A549 (cell line): ENCODE results near the gene SMS. TPM values are rescaled to one million over a fixed set of nuclear protein-coding genes. Genes with fewer than 3 reads are reported as not detected.
A peak's percentile ranks its signal among the peaks of the same experiment; 100 is the strongest.

Experiments used
- ATAC-seq, 2 experiments: fragments of 200-7000 bp in 1 of 2; fragments of >200 bp in 1 of 2; cut with Nextera tagmentation in 1 of 2; cut with Tn5 transposase in 1 of 2; 3 replicates each; pipeline versions ENCODE4 v1.8.0 to v1.9.1; 2018 to 2020; ENCODE audit warnings: mild to moderate bottlenecking in 1 of 2, moderate library complexity in 1 of 2
- CTCF ChIA-PET: fragments of 300-600 bp; sonication (Branson Sonifier 250); formaldehyde crosslinking; extraction: SDS; loops from one replicate; lab custom pipeline; 2021; ENCODE audit warnings: antibody characterized with exemption, inconsistent platforms; lab: Yijun Ruan, JAX
- POLR2A ChIA-PET: fragments of 350-600 bp; formaldehyde crosslinking; extraction: SDS; loops from one replicate; lab custom pipeline; 2021; ENCODE audit warnings: antibody characterized with exemption, inconsistent platforms; lab: Yijun Ruan, JAX
- DNase-seq, 2 experiments: peaks; one replicate each; pipeline versions ENCODE4 v3.0.0 to v3.0.0-alpha.2; 2011 to 2016; ENCODE audit warnings: low read depth in 1 of 2, low spot score in 1 of 2
- FAIRE-seq: peaks from 2 replicates; lab custom pipeline; 2011; peaks lifted over from hg19 to GRCh38; lab: Jason Lieb, UNC
- H3K27ac ChIP-seq, 2 experiments: fragments of >200 bp; sonication (Bioruptor Twin); formaldehyde crosslinking; 3 replicates each; pipeline ENCODE4 v1.5.1; 2016 to 2017
- H3K4me1 ChIP-seq: fragments of >200 bp; sonication (Bioruptor Twin); formaldehyde crosslinking; 3 replicates; pipeline ENCODE4 v1.6.1; 2016
- H3K4me2 ChIP-seq: fragments of >200 bp; sonication (Bioruptor Twin); formaldehyde crosslinking; 3 replicates; pipeline ENCODE4 v1.6.1; 2016
- H3K4me3 ChIP-seq: fragments of >200 bp; sonication (Bioruptor Twin); formaldehyde crosslinking; 3 replicates; pipeline ENCODE4 v1.5.1; 2016
- H3K9me3 ChIP-seq: fragments of >200 bp; sonication (Bioruptor Twin); formaldehyde crosslinking; 3 replicates; pipeline ENCODE4 v1.6.1; 2016
- CBX8 ChIP-seq: fragments of 200-600 bp; sonication (generic); IDR thresholded peaks from 2 replicates; pipeline ENCODE4 v1.6.1; 2016
- CEBPB ChIP-seq, 2 experiments: fragments of >200 bp in 1 of 2; sonication (Bioruptor Twin) in 1 of 2; formaldehyde crosslinking in 1 of 2; IDR thresholded peaks; 2 replicates each; pipeline ENCODE4 v1.6.1; 2012 to 2016
- CHD4 ChIP-seq: fragments of 200-600 bp; sonication (generic); IDR thresholded peaks from 2 replicates; pipeline ENCODE4 v1.6.1; 2016; ENCODE audit warnings: antibody characterized with exemption, mild to moderate bottlenecking, borderline replicate concordance
- EHF ChIP-seq: fragments of 250-450 bp; sonication (Bioruptor Pico); IDR thresholded peaks from 2 replicates; pipeline ENCODE4 v1.5.0; 2020; ENCODE audit warnings: mild to moderate bottlenecking
- EHMT2 ChIP-seq: fragments of 200-600 bp; sonication (generic); IDR thresholded peaks from 2 replicates; pipeline ENCODE4 v1.6.1; 2016; ENCODE audit warnings: antibody characterized with exemption, low read depth, mild to moderate bottlenecking, moderate library complexity
- FOSB ChIP-seq: fragments of 250-450 bp; sonication (Bioruptor Pico); IDR thresholded peaks from 2 replicates; pipeline ENCODE4 v1.5.0; 2020; ENCODE audit warnings: mild to moderate bottlenecking, moderate library complexity
- FOSL2 ChIP-seq, 2 experiments: fragments of 450-650 bp in 1 of 2; fragments of >200 bp in 1 of 2; sonication (Bioruptor Twin) in 1 of 2; formaldehyde crosslinking; IDR thresholded peaks; 2 replicates each; pipeline versions ENCODE4 v1.5.0 to v1.6.1; 2016 to 2020; ENCODE audit warnings: mild to moderate bottlenecking in 1 of 2, moderate library complexity in 1 of 2
- FOXS1 ChIP-seq: fragments of 250-450 bp; sonication (Bioruptor Pico); IDR thresholded peaks from 2 replicates; pipeline ENCODE4 v1.5.0; 2020; ENCODE audit warnings: mild to moderate bottlenecking, moderate library complexity
- GATA3 ChIP-seq: IDR thresholded peaks from 2 replicates; pipeline ENCODE4 v1.6.1; 2012; ENCODE audit warnings: borderline replicate concordance
- HOXB13 ChIP-seq: fragments of 250-450 bp; sonication (Bioruptor Pico); IDR thresholded peaks from 2 replicates; pipeline ENCODE4 v1.5.0; 2020; ENCODE audit warnings: low read depth, mild to moderate bottlenecking, moderate library complexity
- JUN ChIP-seq, 2 experiments: fragments of >200 bp; sonication (Bioruptor Twin); formaldehyde crosslinking; IDR thresholded peaks; 2 replicates in 1 of 2; 3 replicates in 1 of 2; pipeline ENCODE4 v1.6.1; 2016 to 2017
- JUNB ChIP-seq: fragments of >200 bp; sonication (Bioruptor Twin); formaldehyde crosslinking; IDR thresholded peaks from 2 replicates; pipeline ENCODE4 v1.6.1; 2016
- NFE2L2 ChIP-seq: fragments of 150-350 bp; conservative IDR thresholded peaks from 2 replicates; pipeline ENCODE4 v1.6.1; 2014; ENCODE audit warnings: low read length
- NPAS2 ChIP-seq: fragments of 250-450 bp; sonication (Bioruptor Pico); IDR thresholded peaks from 2 replicates; pipeline ENCODE4 v1.8.0; 2022; ENCODE audit warnings: mild to moderate bottlenecking, moderate library complexity, borderline replicate concordance
- PBX3 ChIP-seq: IDR thresholded peaks from 2 replicates; pipeline ENCODE4 v1.6.1; 2012
- RARB ChIP-seq: fragments of 250-450 bp; sonication (Bioruptor Pico); IDR thresholded peaks from 2 replicates; pipeline ENCODE4 v1.8.0; 2021; ENCODE audit warnings: mild to moderate bottlenecking, moderate library complexity
- REST ChIP-seq: fragments of 200-600 bp; sonication (generic); IDR thresholded peaks from 2 replicates; pipeline ENCODE4 v1.6.1; 2016; ENCODE audit warnings: antibody characterized with exemption, mild to moderate bottlenecking, moderate library complexity
- TFCP2L1 ChIP-seq: fragments of 250-450 bp; sonication (Bioruptor Pico); IDR thresholded peaks from 2 replicates; pipeline ENCODE4 v1.5.0; 2021; ENCODE audit warnings: mild to moderate bottlenecking
- WGBS: methylation state at CpG from one replicate; pipeline ENCODE4 v1.1.6; 2017; ENCODE audit errors: missing lambda C conversion rate; 5-methylcytosine and 5-hydroxymethylcytosine counted together
- polyA plus RNA-seq, 4 experiments: library from polyadenylated mRNA; depleted of rRNA in 3 of 4; stranded (reverse); fragments of >200 nt; fragmentation: RNase III in 1 of 4; extraction: RNeasy Plus Mini Kit Qiagen cat#74134 plus additional on column Dnase treatment in 1 of 4; gene quantifications; 2 replicates in 3 of 4; 3 replicates in 1 of 4; pipeline ENCODE4 v1.2.3, GENCODE V29; 2011 to 2017
- TF ChIP-seq, protein P1 (sequence below): fragments of 150-350 bp; IDR thresholded peaks from 2 replicates; pipeline ENCODE4 v1.6.1; 2014; ENCODE audit warnings: low read depth, mild to moderate bottlenecking, low read length
- TF ChIP-seq, protein P2 (sequence below): fragments of 250-450 bp; sonication (Bioruptor Pico); IDR thresholded peaks from 2 replicates; pipeline ENCODE4 v1.5.0; 2021; ENCODE audit warnings: mild to moderate bottlenecking, moderate library complexity, borderline replicate concordance
- TF ChIP-seq, protein P3 (sequence below): IDR thresholded peaks from 2 replicates; pipeline ENCODE4 v1.6.1; 2012

SMS gene
- polyA plus RNA-seq, 2 of the 4 experiments (the other 2 are of a cell fraction): 129 to 180 TPM

DNA sequence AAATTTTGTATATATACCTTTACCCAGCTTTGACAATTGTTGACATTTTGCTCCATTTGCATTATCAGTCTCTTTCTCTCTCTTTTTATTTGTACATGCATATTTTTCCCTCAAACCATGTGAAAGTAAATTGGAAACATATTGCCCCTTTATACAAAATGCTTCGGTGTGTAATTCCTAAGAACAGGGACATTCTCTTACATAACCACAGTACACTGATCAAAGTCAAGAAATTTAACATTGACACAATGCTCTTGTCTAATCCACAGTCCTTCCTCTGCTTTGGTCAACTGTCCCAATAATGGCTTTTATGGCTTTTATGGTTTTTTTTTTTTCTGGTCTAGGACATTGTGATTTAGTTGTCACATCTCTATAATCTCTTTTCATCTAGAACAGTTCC lies 9.5 kb upstream of the SMS start:
- DNase-seq: no peak
- no peak overlapping the region; a peak in 1 of 6 replicates for H3K27ac ChIP-seq
- POLR2A ChIA-PET: no interaction called here
- TF ChIP-seq RARB (CRISPR knock-in tag): no peak
- TF ChIP-seq, protein P1, sequence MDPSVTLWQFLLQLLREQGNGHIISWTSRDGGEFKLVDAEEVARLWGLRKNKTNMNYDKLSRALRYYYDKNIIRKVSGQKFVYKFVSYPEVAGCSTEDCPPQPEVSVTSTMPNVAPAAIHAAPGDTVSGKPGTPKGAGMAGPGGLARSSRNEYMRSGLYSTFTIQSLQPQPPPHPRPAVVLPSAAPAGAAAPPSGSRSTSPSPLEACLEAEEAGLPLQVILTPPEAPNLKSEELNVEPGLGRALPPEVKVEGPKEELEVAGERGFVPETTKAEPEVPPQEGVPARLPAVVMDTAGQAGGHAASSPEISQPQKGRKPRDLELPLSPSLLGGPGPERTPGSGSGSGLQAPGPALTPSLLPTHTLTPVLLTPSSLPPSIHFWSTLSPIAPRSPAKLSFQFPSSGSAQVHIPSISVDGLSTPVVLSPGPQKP: no peak
- TF ChIP-seq CEBPB (IDR thresholded peaks at IDR 0.05): no peak
- TF ChIP-seq CBX8: no peak
- no peak for TF ChIP-seq PBX3
- TF ChIP-seq EHF (CRISPR knock-in tag): no peak
- TF ChIP-seq FOXS1 (CRISPR knock-in tag): no peak
- TF ChIP-seq TFCP2L1 (CRISPR knock-in tag): no peak
- TF ChIP-seq HOXB13 (CRISPR knock-in tag): no peak
- no peak for TF ChIP-seq GATA3
- TF ChIP-seq, protein P2, sequence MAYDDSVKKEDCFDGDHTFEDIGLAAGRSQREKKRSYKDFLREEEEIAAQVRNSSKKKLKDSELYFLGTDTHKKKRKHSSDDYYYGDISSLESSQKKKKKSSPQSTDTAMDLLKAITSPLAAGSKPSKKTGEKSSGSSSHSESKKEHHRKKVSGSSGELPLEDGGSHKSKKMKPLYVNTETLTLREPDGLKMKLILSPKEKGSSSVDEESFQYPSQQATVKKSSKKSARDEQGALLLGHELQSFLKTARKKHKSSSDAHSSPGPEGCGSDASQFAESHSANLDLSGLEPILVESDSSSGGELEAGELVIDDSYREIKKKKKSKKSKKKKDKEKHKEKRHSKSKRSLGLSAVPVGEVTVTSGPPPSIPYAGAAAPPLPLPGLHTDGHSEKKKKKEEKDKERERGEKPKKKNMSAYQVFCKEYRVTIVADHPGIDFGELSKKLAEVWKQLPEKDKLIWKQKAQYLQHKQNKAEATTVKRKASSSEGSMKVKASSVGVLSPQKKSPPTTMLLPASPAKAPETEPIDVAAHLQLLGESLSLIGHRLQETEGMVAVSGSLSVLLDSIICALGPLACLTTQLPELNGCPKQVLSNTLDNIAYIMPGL: no peak
- TF ChIP-seq NFE2L2: no peak
- no peak for TF ChIP-seq EHMT2
- no peak for TF ChIP-seq JUNB
- FAIRE-seq: peak; percentile 36
- no peaks in the 10 kb centered on the region for H3K9me3 ChIP-seq
- WGBS: 100% methylated on average over 1 of the region's 1 CpG
- peaks cover 27% of the 10 kb centered on the region for H3K4me1 ChIP-seq
- ATAC-seq: no peak
- no peak overlapping the region for H3K4me3 ChIP-seq
- CTCF ChIA-PET: interaction anchor here (0.6 kb wide), 1 partner anchor 818 kb away, joined by 3 read pairs; no protein-coding TSS in a partner anchor
- no peak overlapping the region for H3K4me2 ChIP-seq

GRCh38 chrX:21932292-21933002 lies 8.1 kb upstream of the SMS start:
- FAIRE-seq (peak; percentile 84), DNase-seq (peak in 1 of 2 experiments; percentile 75), ATAC-seq (peak; percentile 91 to 96)
- CTCF ChIA-PET: interaction anchor here (1.2 kb wide), 1 partner anchor 81 kb away, joined by 4 read pairs; no protein-coding TSS in a partner anchor
- H3K27ac ChIP-seq: peak overlapping the region; percentile 62 to 82
- peak overlapping the region; percentile 20; the same call in 2 of the 3 replicates for H3K4me2 ChIP-seq
- H3K4me1 ChIP-seq: peaks cover 22% of the 10 kb centered on the region
- H3K4me3 ChIP-seq: no peak overlapping the region
- no peaks in the 10 kb centered on the region for H3K9me3 ChIP-seq
- WGBS: 43% methylated on average over 11 of the region's 11 CpGs
- TF ChIP-seq REST (peak; percentile 40; the same call in 1 of the 2 replicates), CHD4 (no peak), CBX8 (no peak), FOSL2 (IDR thresholded peaks at IDR 0.05) (no peak), FOSL2 (CRISPR knock-in tag; IDR thresholded peaks at IDR 0.05) (peak; percentile 54), JUN (IDR thresholded peaks at IDR 0.05) (no peak), FOSB (CRISPR knock-in tag) (no peak), NPAS2 (CRISPR knock-in tag) (no peak)
- TF ChIP-seq, protein P3, sequence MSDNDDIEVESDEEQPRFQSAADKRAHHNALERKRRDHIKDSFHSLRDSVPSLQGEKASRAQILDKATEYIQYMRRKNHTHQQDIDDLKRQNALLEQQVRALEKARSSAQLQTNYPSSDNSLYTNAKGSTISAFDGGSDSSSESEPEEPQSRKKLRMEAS: peak; percentile 32; the same call in 1 of the 2 replicates
- POLR2A ChIA-PET: no interaction called here
